Activated CD8-positive, alpha-beta memory T cell treated with anti-CD3 and anti-CD28 coated beads, Interleukin-2, amount 50 U/mL, for 24 hours (primary cell): Measurements from ENCODE around the gene EEF1B2.
"Not testable (repeated sequence)": the region's sequence is repeated elsewhere in the genome, so short reads cannot be mapped to it uniquely, and the experiment has no call there.

Experiments
- DNase-seq: peaks from one replicate; pipeline ENCODE4 v3.0.0-alpha.2; 2020; ENCODE audit errors: extremely low read depth

Gene EEF1B2

DNA sequence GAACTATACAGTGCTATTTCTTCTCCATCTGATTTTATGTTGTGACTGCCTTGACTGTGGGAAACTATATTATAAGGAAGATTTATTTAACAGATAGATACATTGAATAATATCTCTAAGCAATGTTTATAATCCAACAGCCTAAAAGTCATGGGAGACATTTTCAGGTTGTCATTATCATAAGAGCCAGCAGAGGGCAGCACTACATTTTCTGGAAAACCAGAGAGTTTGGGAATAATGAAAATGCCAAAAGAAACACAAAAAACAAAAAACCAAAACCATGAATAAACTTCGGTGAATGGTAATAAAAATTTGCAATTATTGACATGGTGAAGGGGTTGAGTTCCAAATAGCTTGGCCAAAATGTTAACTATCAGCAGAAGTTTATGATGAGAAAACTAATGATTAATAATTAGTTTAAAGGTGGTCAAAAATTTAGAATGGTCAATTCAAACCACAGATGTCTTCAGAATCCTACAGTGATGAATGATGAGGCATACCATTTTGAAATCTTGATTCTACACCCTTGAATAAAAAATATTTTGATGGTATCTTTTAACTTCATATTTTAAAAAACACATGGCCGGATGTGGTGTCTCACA is 4.7 kb downstream of the EEF1B2 start:
- no peak for DNase-seq

DNA sequence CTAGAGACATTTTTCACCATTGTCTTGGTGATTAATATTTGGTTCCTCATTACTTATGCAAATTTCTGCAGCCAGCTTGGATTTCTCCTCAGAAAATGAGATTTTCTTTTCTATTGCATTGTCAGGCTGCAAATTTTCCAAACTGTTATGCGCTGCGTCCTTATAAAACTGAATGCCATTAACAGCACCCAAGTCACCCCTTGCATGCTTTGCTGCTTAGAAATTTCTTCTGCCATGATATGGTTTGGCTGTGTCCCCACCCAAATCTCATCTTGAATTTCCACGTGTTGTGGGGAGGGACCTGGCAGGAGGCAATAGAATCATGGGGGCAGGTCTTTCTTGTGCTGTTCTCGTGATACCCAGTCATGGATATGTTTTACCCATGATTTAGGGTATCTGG is 8.5 kb downstream of the EEF1B2 start:
- DNase-seq: not testable (repeated sequence)

- not testable (repeated sequence) for DNase-seq
Measured at GRCh38 chr2:206171624-206172397, 12.1 kb downstream of the EEF1B2 start.

DNA sequence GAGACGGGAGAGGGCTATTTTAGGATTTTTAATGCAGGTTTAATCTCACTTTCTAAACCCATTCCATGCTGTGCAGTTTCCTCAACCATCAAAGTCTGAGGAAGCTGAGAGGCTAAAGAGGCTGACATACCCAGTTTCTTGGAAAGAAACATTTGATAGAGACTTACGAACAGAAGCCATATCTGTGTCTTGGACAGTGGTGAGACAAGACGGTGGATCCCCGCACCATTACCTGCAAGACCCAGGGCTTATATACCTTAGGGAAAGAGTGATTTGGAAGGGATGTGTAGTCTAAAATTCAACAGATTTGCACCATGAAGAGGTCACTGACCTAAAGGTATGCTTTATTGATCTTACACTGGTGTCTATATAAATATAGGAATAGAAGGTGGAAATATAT is 13.5 kb downstream of the EEF1B2 start:
- no peak for DNase-seq

- DNase-seq: no peak
Measured at GRCh38 chr2:206176121-206176520, 16.4 kb downstream of the EEF1B2 start.

GRCh38 chr2:206176901-206177300 is 17.2 kb downstream of the EEF1B2 start:
- DNase-seq: no peak

DNA sequence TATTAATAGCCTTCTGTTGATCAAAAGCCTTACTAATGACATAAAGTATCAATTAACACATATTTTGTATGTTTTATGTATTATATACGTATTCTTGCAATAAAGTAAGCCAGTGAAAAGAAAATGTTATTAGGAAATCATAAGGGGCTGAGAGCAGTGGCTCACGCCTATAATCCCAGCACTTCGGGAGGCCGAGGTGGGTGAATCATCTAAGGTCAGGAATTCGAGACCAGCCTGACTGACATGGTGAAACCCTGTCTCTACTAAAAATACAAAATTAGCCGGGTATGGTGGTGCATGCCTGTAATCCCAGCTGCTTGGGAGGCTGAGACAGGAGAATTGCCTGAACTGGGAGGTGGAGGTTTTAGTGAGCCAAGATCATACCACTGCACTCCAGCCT is 21.8 kb downstream of the EEF1B2 start:
- not testable (repeated sequence) for DNase-seq

- no peak for DNase-seq
Measured at GRCh38 chr2:206189691-206190090, 30.0 kb downstream of the EEF1B2 start.

GRCh38 chr2:206190111-206190510 is 30.4 kb downstream of the EEF1B2 start:
- no peak for DNase-seq

- DNase-seq: no peak
Measured at GRCh38 chr2:206190689-206191088, 31.0 kb downstream of the EEF1B2 start.

DNA sequence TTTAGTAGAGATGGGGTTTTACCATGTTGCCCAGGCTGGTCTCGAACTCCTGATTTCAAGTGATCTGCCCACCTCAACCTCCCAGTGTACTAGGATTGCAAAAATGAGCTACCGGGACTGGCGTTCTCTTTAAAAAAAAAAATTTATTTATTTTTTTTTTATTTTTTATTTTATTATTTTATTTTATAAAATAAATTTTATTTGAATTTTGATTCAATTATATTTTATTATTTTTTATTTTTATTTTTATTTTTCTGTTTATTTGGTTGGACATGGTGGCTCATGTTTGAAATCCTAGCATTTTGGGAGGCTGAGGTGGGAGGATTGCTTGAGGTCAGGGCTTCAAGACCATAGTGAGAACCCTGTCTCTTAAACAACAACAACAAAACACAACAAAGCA is 32.5 kb downstream of the EEF1B2 start:
- DNase-seq: no peak

GRCh38 chr2:206193671-206194357 is 34.1 kb downstream of the EEF1B2 start:
- DNase-seq: no peak

DNA sequence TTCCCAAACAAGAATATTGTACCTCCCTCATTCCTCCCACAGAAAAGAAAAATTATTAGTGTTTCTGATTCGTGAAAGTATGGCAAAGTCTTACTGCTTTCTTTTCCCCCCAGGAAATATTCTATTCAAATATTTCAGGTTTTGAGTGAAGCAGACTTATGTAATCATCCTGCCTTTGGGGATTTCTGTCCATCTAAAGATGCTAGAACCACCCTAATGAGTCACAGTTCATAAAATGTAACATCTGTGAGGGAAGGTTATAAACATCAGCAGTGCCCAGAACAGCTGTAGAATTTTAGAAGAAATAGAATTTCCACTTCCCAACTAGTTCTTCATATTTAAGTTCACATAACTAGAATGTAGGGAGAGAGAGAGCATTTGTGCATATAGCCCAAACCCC is 39.0 kb downstream of the EEF1B2 start:
- DNase-seq: no peak

- DNase-seq: no peak
Measured at GRCh38 chr2:206201075-206201848, 41.6 kb downstream of the EEF1B2 start.

DNA sequence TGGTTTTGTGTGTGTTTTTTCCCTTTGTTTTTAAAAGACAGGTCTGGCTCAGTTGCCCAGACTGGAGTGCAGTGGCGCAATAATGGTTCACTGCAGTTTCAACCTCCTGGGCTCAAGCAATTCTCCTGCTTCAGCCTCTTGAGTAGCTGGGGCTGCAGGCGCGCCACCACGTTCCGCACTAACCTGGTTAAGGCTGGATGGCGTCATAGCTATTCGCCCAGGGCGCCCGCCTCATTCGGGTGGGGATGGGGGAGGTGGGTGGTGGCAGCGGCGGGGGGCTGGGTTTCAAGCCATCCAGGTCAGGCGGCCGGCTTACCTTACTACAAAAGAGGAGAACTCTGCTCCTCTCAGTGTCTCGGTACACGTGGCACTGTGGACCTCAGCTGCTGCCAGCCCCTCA is 42.8 kb downstream of the EEF1B2 start:
- DNase-seq: no peak

DNA sequence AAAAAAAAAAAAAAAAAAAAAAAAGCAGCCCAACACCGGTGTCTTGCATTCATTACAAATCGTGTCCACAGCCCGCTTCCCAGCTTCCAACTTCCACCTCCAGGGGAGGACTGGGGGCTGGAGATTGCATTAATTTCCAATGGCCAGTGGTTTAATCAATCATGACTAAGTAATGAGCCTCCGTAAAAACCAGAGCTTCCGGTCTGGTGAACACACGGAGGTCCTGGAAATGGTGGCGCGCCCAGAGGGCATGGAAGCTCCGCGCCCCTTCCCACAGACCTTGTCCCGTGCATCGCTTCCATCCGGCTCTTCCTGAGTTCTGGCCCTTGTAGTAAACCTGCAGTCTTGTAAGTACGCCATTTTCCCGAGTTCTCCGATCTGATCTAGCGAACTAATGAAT is 43.6 kb downstream of the EEF1B2 start:
- DNase-seq: no peak

DNA sequence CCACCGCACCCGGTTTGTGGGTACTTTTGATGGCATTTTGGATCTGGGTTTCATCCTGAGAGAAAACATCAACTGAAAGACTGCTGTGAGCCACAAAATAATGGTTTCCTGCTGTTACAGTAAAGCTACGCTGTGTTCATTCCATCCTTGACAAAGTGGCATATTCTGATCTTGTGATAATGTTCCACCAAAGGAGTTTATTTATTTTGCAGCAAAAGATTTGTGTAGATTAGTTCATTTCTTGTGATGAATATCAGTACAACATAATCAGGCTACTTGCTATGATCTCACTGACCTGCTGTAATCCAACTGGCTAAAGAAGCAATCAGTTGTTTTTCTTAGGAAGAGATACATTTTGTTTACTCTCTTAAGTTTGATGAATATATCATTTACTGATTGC is 45.0 kb downstream of the EEF1B2 start:
- no peak for DNase-seq

DNA sequence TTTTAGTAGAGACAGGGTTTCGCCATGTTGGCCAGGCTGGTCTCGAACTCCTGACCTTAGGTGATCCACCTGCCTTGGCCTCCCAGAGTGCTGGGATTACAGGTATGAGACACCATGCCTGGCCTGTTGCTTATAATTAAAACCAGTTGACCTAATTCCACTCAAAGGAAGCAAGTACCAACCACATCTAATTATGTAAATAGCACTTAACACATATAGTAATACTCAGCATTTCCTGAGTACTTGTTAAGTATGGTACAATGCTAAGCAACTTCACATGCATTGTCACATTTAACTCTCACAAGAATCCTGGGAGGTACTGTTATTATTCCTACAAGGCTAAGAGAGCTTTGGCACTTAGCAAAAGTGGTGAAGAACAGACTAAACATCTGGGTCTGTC is 47.6 kb downstream of the EEF1B2 start:
- DNase-seq: not testable (repeated sequence)

DNA sequence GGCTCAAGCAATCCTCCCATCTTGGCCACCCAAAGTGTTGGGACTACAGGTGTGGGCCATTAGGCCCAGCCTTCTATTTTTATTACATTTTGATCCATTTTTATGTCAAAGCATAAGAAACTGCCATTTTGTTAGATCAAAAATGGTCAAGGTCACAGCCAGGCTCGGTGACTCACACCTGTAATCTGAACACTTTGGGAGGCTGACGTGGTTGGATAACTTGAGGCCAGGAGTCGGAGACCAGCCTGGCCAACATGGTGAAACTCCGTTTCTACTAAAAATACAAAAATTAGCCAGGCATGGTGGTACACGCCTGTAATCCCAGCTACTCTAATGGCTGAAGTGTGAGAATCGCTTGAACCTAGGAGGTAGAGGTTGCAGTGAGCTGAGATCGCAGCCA is 49.2 kb downstream of the EEF1B2 start:
- DNase-seq: no peak

- no peak for DNase-seq
Measured at GRCh38 chr2:206211657-206212255, 52.1 kb downstream of the EEF1B2 start.
